SH-SY5Y (cell line): ENCODE data around the gene BIN1.

ENCODE experiments used
- GATA2 ChIP-seq: IDR thresholded peaks from 2 replicates; pipeline ENCODE4 v1.6.1; 2011; ENCODE audit warnings: mild to moderate bottlenecking, low read depth, low read length
- GATA3 ChIP-seq: IDR thresholded peaks from 2 replicates; pipeline ENCODE4 v1.6.1; 2011; ENCODE audit warnings: low read depth, mild to moderate bottlenecking, low read length, moderate library complexity

- TF ChIP-seq GATA3 = no peak
- TF ChIP-seq GATA2 = no peak
These were observed 17.3 kb downstream of the BIN1 start for GRCh38 chr2:127089478-127090235.
